ENCODE data around the gene B3GALT6.

Gene B3GALT6

GRCh38 chr1:1200876-1201810 is 30.9 kb upstream of the B3GALT6 start:
- Histone ChIP-seq H3K4me3 (IDR thresholded peaks at IDR 0.05; ENCODE audit: insufficient read depth, low read depth, low read length) (no peak overlapping the region), H3K27me3 (ENCODE audit: insufficient read depth, low read depth) (peaks cover 55% of the 10 kb centered on the region), H3K79me2 (ENCODE audit: insufficient read depth, low read depth) (no peaks in the 10 kb centered on the region), H2AFZ (ENCODE audit: low read depth) (no peak overlapping the region), H3K4me2 (0 out of 2 replicates have a peak overlapping the region, but pooled peaks have one; percentile 17), H3K36me3 (ENCODE audit: insufficient read depth) (no peaks in the 10 kb centered on the region), H3K9ac (no peak overlapping the region), H3K4me1 (ENCODE audit: low read depth, poor library complexity, severe bottlenecking) (no peaks in the 10 kb centered on the region), H4K20me1 (ENCODE audit: insufficient read depth) (no peaks in the 10 kb centered on the region), H3K27ac (no peak overlapping the region)
- TF ChIP-seq CTCF (conservative IDR thresholded peaks at IDR 0.05; ENCODE audit: low read depth, low read length): no peak

GRCh38 chr1:1202831-1203560 is 29.0 kb upstream of the B3GALT6 start:
- Histone ChIP-seq H3K27ac (no peak overlapping the region), H3K4me3 (IDR thresholded peaks at IDR 0.05; ENCODE audit: insufficient read depth, low read depth, low read length) (no peak overlapping the region), H3K4me1 (ENCODE audit: low read depth, poor library complexity, severe bottlenecking) (peaks cover 13% of the 10 kb centered on the region), H3K36me3 (ENCODE audit: insufficient read depth) (no peaks in the 10 kb centered on the region), H2AFZ (ENCODE audit: low read depth) (no peak overlapping the region), H3K4me2 (no peak overlapping the region), H4K20me1 (ENCODE audit: insufficient read depth) (no peaks in the 10 kb centered on the region), H3K79me2 (ENCODE audit: insufficient read depth, low read depth) (no peaks in the 10 kb centered on the region), H3K9ac (no peak overlapping the region), H3K27me3 (ENCODE audit: insufficient read depth, low read depth) (peaks cover 64% of the 10 kb centered on the region)
- no peak for TF ChIP-seq CTCF (conservative IDR thresholded peaks at IDR 0.05; ENCODE audit: low read depth, low read length)

- no peak overlapping the region for H3K4me3 ChIP-seq (IDR thresholded peaks at IDR 0.05; ENCODE audit: insufficient read depth, low read depth, low read length)
- no peaks in the 10 kb centered on the region for H3K36me3 ChIP-seq (ENCODE audit: insufficient read depth)
- no peak for TF ChIP-seq CTCF (conservative IDR thresholded peaks at IDR 0.05; ENCODE audit: low read depth, low read length)
- no peaks in the 10 kb centered on the region for H4K20me1 ChIP-seq (ENCODE audit: insufficient read depth)
- H3K4me1 ChIP-seq (ENCODE audit: low read depth, poor library complexity, severe bottlenecking): peaks cover 21% of the 10 kb centered on the region
- no peaks in the 10 kb centered on the region for H3K79me2 ChIP-seq (ENCODE audit: insufficient read depth, low read depth)
- no peak overlapping the region for H2AFZ ChIP-seq (ENCODE audit: low read depth)
- peaks cover 67% of the 10 kb centered on the region for H3K27me3 ChIP-seq (ENCODE audit: insufficient read depth, low read depth)
- H3K27ac ChIP-seq: no peak overlapping the region
- H3K9ac ChIP-seq: no peak overlapping the region
- no peak overlapping the region for H3K4me2 ChIP-seq
Measured at GRCh38 chr1:1203561-1204424, 28.2 kb upstream of the B3GALT6 start.

GRCh38 chr1:1204425-1204920 is 27.6 kb upstream of the B3GALT6 start:
- Histone ChIP-seq H3K4me1 (ENCODE audit: low read depth, poor library complexity, severe bottlenecking) (peaks cover 26% of the 10 kb centered on the region), H3K79me2 (ENCODE audit: insufficient read depth, low read depth) (no peaks in the 10 kb centered on the region), H3K9ac (no peak overlapping the region), H3K27me3 (ENCODE audit: insufficient read depth, low read depth) (peaks cover 74% of the 10 kb centered on the region), H3K4me3 (IDR thresholded peaks at IDR 0.05; ENCODE audit: insufficient read depth, low read depth, low read length) (no peak overlapping the region), H3K4me2 (no peak overlapping the region), H3K27ac (no peak overlapping the region), H2AFZ (ENCODE audit: low read depth) (no peak overlapping the region), H3K36me3 (ENCODE audit: insufficient read depth) (no peaks in the 10 kb centered on the region), H4K20me1 (ENCODE audit: insufficient read depth) (no peaks in the 10 kb centered on the region)
- no peak for TF ChIP-seq CTCF (conservative IDR thresholded peaks at IDR 0.05; ENCODE audit: low read depth, low read length)

Data from KMS-11 (cell line).